Suprapubic skin (tissue), 3 donors: ENCODE results near the gene NATD1.

Experiments used
- CTCF ChIP-seq, 2 donors: fragments of 200-600 bp in 1 of 2; fragments of 450-650 bp in 1 of 2; sonication (generic) in 1 of 2; IDR thresholded peaks; one replicate each; pipeline ENCODE4 v1.5.1; 2016 to 2019; ENCODE audit warnings: antibody characterized with exemption in 2 of 2, mild to moderate bottlenecking in 1 of 2, moderate library complexity in 1 of 2
- POLR2AphosphoS5 ChIP-seq, 3 donors: sonication (generic); formaldehyde crosslinking; IDR thresholded peaks; one replicate each; pipeline ENCODE4 v1.6.1; 2017; ENCODE audit warnings: antibody characterized with exemption in 3 of 3

GRCh38 chr17:21239680-21240368, 13.4 kb downstream of the NATD1 start:
- TF ChIP-seq POLR2AphosphoS5 (IDR thresholded peaks at IDR 0.05) (no peak), CTCF (IDR thresholded peaks at IDR 0.05) (peak in 1 of 2 donors; percentile 37)
